GM12878 (cell line): ENCODE measurements around the gene SOCS1. TPM values are rescaled to one million over a fixed set of nuclear protein-coding genes. Genes with fewer than 3 reads are reported as not detected.
A peak's percentile ranks its signal among the peaks of the same experiment; 100 is the strongest.

Experiments used
- ATF3 ChIP-seq: IDR thresholded peaks from 2 replicates; pipeline ENCODE4 v1.6.1; 2011; ENCODE audit warnings: low read depth, mild to moderate bottlenecking, low read length, moderate library complexity, borderline replicate concordance; ENCODE audit errors: extremely low read depth
- BACH1 ChIP-seq: fragments of 450-650 bp; IDR thresholded peaks from 2 replicates; pipeline ENCODE4 v1.6.1; 2017; ENCODE audit warnings: mild to moderate bottlenecking, borderline replicate concordance
- BHLHE40 ChIP-seq, 2 experiments: fragments of 450-650 bp in 1 of 2; IDR thresholded peaks; 2 replicates each; pipeline ENCODE4 v1.6.1; 2011 to 2017; ENCODE audit warnings: low read depth in 2 of 2, borderline replicate concordance in 1 of 2, improper control_type of control experiment in 1 of 2, low read length in 1 of 2, mild to moderate bottlenecking in 1 of 2
- CBX3 ChIP-seq: fragments of 200-600 bp; sonication (generic); IDR thresholded peaks from 2 replicates; pipeline ENCODE4 v1.6.1; 2016; ENCODE audit warnings: low read depth, borderline replicate concordance
- CHD1 ChIP-seq: IDR thresholded peaks from 2 replicates; pipeline ENCODE4 v1.6.1; 2012; ENCODE audit warnings: low read depth, low read length, improper control_type of control experiment
- HCFC1 ChIP-seq: fragments of 150-350 bp; IDR thresholded peaks from 2 replicates; pipeline ENCODE4 v1.6.1; 2014; ENCODE audit warnings: low read length
- HSF1 ChIP-seq: fragments of 150-350 bp; IDR thresholded peaks from 2 replicates; pipeline ENCODE4 v1.6.1; 2014; ENCODE audit warnings: mild to moderate bottlenecking, low read depth, low read length
- IRF5 ChIP-seq: fragments of 450-650 bp; IDR thresholded peaks from 2 replicates; pipeline ENCODE4 v1.6.1; 2017; ENCODE audit warnings: borderline replicate concordance
- NFXL1 ChIP-seq: fragments of 450-650 bp; IDR thresholded peaks from 2 replicates; pipeline ENCODE4 v1.6.1; 2017; ENCODE audit warnings: antibody characterized with exemption, mild to moderate bottlenecking, borderline replicate concordance
- PAX5 ChIP-seq: IDR thresholded peaks from 2 replicates; pipeline ENCODE4 v1.6.1; 2011; ENCODE audit warnings: low read depth, low read length, borderline replicate concordance
- REST ChIP-seq: IDR thresholded peaks from 2 replicates; pipeline ENCODE4 v1.6.1; 2012; ENCODE audit warnings: mild to moderate bottlenecking, low read depth, low read length
- SKIL ChIP-seq: fragments of 450-650 bp; IDR thresholded peaks from 2 replicates; pipeline ENCODE4 v1.6.1; 2017; ENCODE audit warnings: mild to moderate bottlenecking, low read depth, inconsistent platforms; ENCODE audit not compliant: poor library complexity, severe bottlenecking
- SP1 ChIP-seq: IDR thresholded peaks from one replicate; pipeline ENCODE4 v1.6.1; 2011; ENCODE audit warnings: low read depth, low read length
- WRNIP1 ChIP-seq: IDR thresholded peaks from 2 replicates; pipeline ENCODE4 v1.6.1; 2011; ENCODE audit warnings: low read depth, low read length, improper control_type of control experiment, borderline replicate concordance
- YBX1 ChIP-seq: fragments of 450-650 bp; IDR thresholded peaks from 2 replicates; pipeline ENCODE4 v1.6.1; 2016; ENCODE audit warnings: antibody characterized with exemption
- ZBTB33 ChIP-seq: fragments of 450-650 bp; IDR thresholded peaks from 2 replicates; pipeline ENCODE4 v1.6.1; 2017; ENCODE audit warnings: mild to moderate bottlenecking
- polyA plus RNA-seq, 11 experiments: library from polyadenylated mRNA; depleted of rRNA in 4 of 11; unstranded in 6 of 11; stranded (reverse) in 5 of 11; fragments of >200 nt; fragmentation: Nextera tagmentation in 4 of 11; fragmentation: Illumina TruSeq in 1 of 11; extraction: Ambion mirVana in 4 of 11; extraction: Trizol in 1 of 11; gene quantifications; 1 replicate in 1 of 11; 2 replicates in 10 of 11; pipeline versions ENCODE4 v1.2.1 to v1.2.3, GENCODE V29; 2011 to 2016; ENCODE audit warnings: inconsistent platforms in 2 of 11, missing spikeins in 2 of 11, low read depth in 1 of 11
- total RNA-seq, 4 experiments: library from RNA; depleted of rRNA in 3 of 4; stranded (reverse); fragments of >200 nt in 3 of 4; fragmentation: Illumina TruSeq in 1 of 4; extraction: Trizol in 1 of 4; gene quantifications; 2 replicates each; pipeline versions ENCODE4 v1.2.1 to v1.2.3, GENCODE V29; 2013 to 2021

The SOCS1 gene
- total and polyA plus RNA-seq, 10 of the 15 experiments (the other 5 are each of a cell fraction or from before 2014, with no cell fraction given): 0.42 to 39.8 (median 11.2) TPM

- TF ChIP-seq REST (no peak), SP1 (no peak), PAX5 (peak; percentile 53; the same call in 1 of the 2 replicates), NFXL1 (peak; percentile 68; the same call in 1 of the 2 replicates), SKIL (no peak), HSF1 (no peak), HCFC1 (no peak), CBX3 (no peak), CHD1 (no peak), ZBTB33 (no peak), BHLHE40 (IDR thresholded peaks at IDR 0.05; ENCODE audit: borderline replicate concordance in 1 of 2, low read depth in 2 of 2, low read length in 1 of 2) (peak; percentile 56 to 61; a peak in 3 of 4 replicates), YBX1 (no peak), IRF5 (no peak), BACH1 (peak; percentile 76), ATF3 (no peak), WRNIP1 (no peak)
Observed at GRCh38 chr16:11251525-11252481, 4.2 kb downstream of the SOCS1 start (continued).
